GM19328 (cell line): Measurements from ENCODE around the gene ZDHHC22.

Experiments used
- ATAC-seq: cut with Tn5 transposase; IDR thresholded peaks from one replicate; pipeline ENCODE4 v1.9.1; 2021; ENCODE audit warnings: mild to moderate bottlenecking, moderate library complexity; ENCODE audit not compliant: unreplicated experiment

The ZDHHC22 gene

GRCh38 chr14:77106666-77107065 is 34.9 kb downstream of the ZDHHC22 start:
- no peak for ATAC-seq

- ATAC-seq: no peak
Observed at GRCh38 chr14:77105145-77105939, 36.2 kb downstream of the ZDHHC22 start.

- no peak for ATAC-seq
Observed at GRCh38 chr14:77104393-77104792, 37.2 kb downstream of the ZDHHC22 start.

- no peak for ATAC-seq
Observed at GRCh38 chr14:77103951-77104350, 37.6 kb downstream of the ZDHHC22 start.

GRCh38 chr14:77103475-77103874 is 38.1 kb downstream of the ZDHHC22 start:
- no peak for ATAC-seq

- ATAC-seq: no peak
Observed at GRCh38 chr14:77102154-77102553, 39.4 kb downstream of the ZDHHC22 start.

- ATAC-seq: no peak
Observed at GRCh38 chr14:77100961-77101360, 40.6 kb downstream of the ZDHHC22 start.

- ATAC-seq: no peak
Observed at GRCh38 chr14:77099425-77100167, 42.0 kb downstream of the ZDHHC22 start.

GRCh38 chr14:77098529-77099353 is 42.9 kb downstream of the ZDHHC22 start:
- no peak for ATAC-seq

- ATAC-seq: peak; percentile 88
Observed at GRCh38 chr14:77097700-77098528, 43.7 kb downstream of the ZDHHC22 start, which contains the start of gene CIPC. Gene CIPC (plus strand): TSS chr14:77098258. CDS start chr14:77105709, 7,451 bp downstream.

GRCh38 chr14:77097006-77097699 is 44.4 kb downstream of the ZDHHC22 start:
- no peak for ATAC-seq

GRCh38 chr14:77094672-77095284 is 46.8 kb downstream of the ZDHHC22 start:
- no peak for ATAC-seq

- ATAC-seq: no peak
Observed at GRCh38 chr14:77092676-77093075, 48.9 kb downstream of the ZDHHC22 start.

GRCh38 chr14:77091518-77091917 is 50.1 kb downstream of the ZDHHC22 start:
- no peak for ATAC-seq

GRCh38 chr14:77088645-77089044 is 52.9 kb downstream of the ZDHHC22 start:
- ATAC-seq: no peak

- ATAC-seq: no peak
Observed at GRCh38 chr14:77088219-77088618, 53.4 kb downstream of the ZDHHC22 start.

GRCh38 chr14:77087631-77088030 is 54.0 kb downstream of the ZDHHC22 start:
- ATAC-seq: no peak

GRCh38 chr14:77086951-77087350 is 54.6 kb downstream of the ZDHHC22 start:
- ATAC-seq: no peak

- peak; percentile 47 for ATAC-seq
Observed at GRCh38 chr14:77086017-77086727, 55.4 kb downstream of the ZDHHC22 start.
